B cell (primary cell): ENCODE results near the gene ATXN3L. TPM values are rescaled to one million over a fixed set of nuclear protein-coding genes. Genes with fewer than 3 reads are reported as not detected.

Experiments used
- ATAC-seq: fragments of 200-7000 bp; cut with Tn5 transposase; one replicate; pipeline ENCODE4 v1.10.0; 2021; ENCODE audit warnings: low read depth, mild to moderate bottlenecking, moderate number of reproducible peaks, moderate library complexity
- CTCF ChIA-PET: fragments of 350-600 bp; sonication (Branson Sonifier 250); formaldehyde crosslinking; loops from one replicate; lab custom pipeline; 2021; ENCODE audit warnings: antibody characterized with exemption, inconsistent platforms; lab: Charles Lee
- POLR2A ChIA-PET: fragments of 350-600 bp; sonication (Branson Sonifier 250); formaldehyde crosslinking; loops from one replicate; lab custom pipeline; 2021; ENCODE audit warnings: antibody characterized with exemption; lab: Charles Lee
- DNase-seq: peaks from one replicate; pipeline ENCODE4 v3.0.0; 2013
- H2AFZ ChIP-seq: 2 replicates; pipeline ENCODE4 v1.6.1; 2012; ENCODE audit warnings: mild to moderate bottlenecking, low read depth, low read length; ENCODE audit not compliant: insufficient read depth, poor library complexity, severe bottlenecking
- H3K27ac ChIP-seq, 2 donors: 1 replicate in 1 of 2; 2 replicates in 1 of 2; pipeline ENCODE4 v1.5.1; 2012 to 2013; ENCODE audit warnings: low read length in 2 of 2, mild to moderate bottlenecking in 2 of 2, moderate library complexity in 1 of 2
- H3K27me3 ChIP-seq, 4 experiments: fragments of 200-600 bp in 1 of 4; sonication (generic) in 1 of 4; replicated peaks in 1 of 4; 1 replicate in 2 of 4; 2 replicates in 2 of 4; pipeline versions ENCODE4 v1.6.1 to v1.7.0; 2013 to 2016; ENCODE audit warnings: low read length in 3 of 4, mild to moderate bottlenecking in 2 of 4, mixed read lengths in 1 of 4, moderate library complexity in 1 of 4; ENCODE audit not compliant: insufficient read depth in 4 of 4, control insufficient read depth in 3 of 4; ENCODE audit errors: control extremely low read depth in 1 of 4
- H3K36me3 ChIP-seq, 2 experiments: replicated peaks in 1 of 2; 1 replicate in 1 of 2; 2 replicates in 1 of 2; pipeline versions ENCODE4 v1.6.1 to v1.7.1; 2013; ENCODE audit warnings: low read length in 1 of 2; ENCODE audit not compliant: insufficient read depth in 2 of 2, control insufficient read depth in 1 of 2; ENCODE audit errors: control extremely low read depth in 1 of 2, extremely low read depth in 1 of 2
- H3K4me1 ChIP-seq, 2 donors: fragments of 200-600 bp in 1 of 2; sonication (generic) in 1 of 2; 1 replicate in 1 of 2; 2 replicates in 1 of 2; pipeline versions ENCODE4 v1.5.1 to v1.6.1; 2013 to 2017; ENCODE audit warnings: low read length in 2 of 2; ENCODE audit not compliant: control insufficient read depth in 2 of 2, insufficient read depth in 2 of 2
- H3K4me2 ChIP-seq: replicated peaks from 2 replicates; pipeline ENCODE3; 2012; ENCODE audit warnings: mild to moderate bottlenecking, low read depth, low read length; ENCODE audit not compliant: poor library complexity, severe bottlenecking
- H3K4me3 ChIP-seq, 5 experiments: fragments of 200-600 bp in 1 of 5; sonication (generic) in 1 of 5; 1 replicate in 3 of 5; 2 replicates in 2 of 5; pipeline versions ENCODE4 v1.5.1 to v1.7.0; 2011 to 2016; ENCODE audit warnings: low read length in 4 of 5, mild to moderate bottlenecking in 4 of 5, low read depth in 2 of 5, control low read depth in 1 of 5, moderate library complexity in 1 of 5; ENCODE audit not compliant: insufficient read depth in 1 of 5; ENCODE audit errors: control extremely low read depth in 1 of 5, extremely low read depth in 1 of 5
- H3K79me2 ChIP-seq: fragments of 200-600 bp; sonication (generic); one replicate; pipeline ENCODE4 v1.6.0; 2016; ENCODE audit warnings: low read length; ENCODE audit not compliant: control insufficient read depth, insufficient read depth
- H3K9ac ChIP-seq: fragments of 200-600 bp; sonication (generic); 2 replicates; pipeline ENCODE4 v1.6.1; 2017; ENCODE audit warnings: mild to moderate bottlenecking, low read length, moderate library complexity
- H3K9me3 ChIP-seq, 3 donors: one replicate each; pipeline versions ENCODE4 v1.6.1 to v1.7.1; 2013; ENCODE audit warnings: low read length in 2 of 3; ENCODE audit not compliant: control insufficient read depth in 2 of 3, insufficient read depth in 1 of 3; ENCODE audit errors: control extremely low read depth in 1 of 3
- H4K20me1 ChIP-seq: 2 replicates; pipeline ENCODE4 v1.6.0; 2012; ENCODE audit warnings: mild to moderate bottlenecking, low read length; ENCODE audit not compliant: insufficient read depth, control insufficient read depth, poor library complexity, severe bottlenecking
- H3K27ac Mint-ChIP-seq: one replicate; pipeline ENCODE4 v1.8.0; 2021; ENCODE audit warnings: mixed read lengths
- H3K27me3 Mint-ChIP-seq: one replicate; pipeline ENCODE4 v1.8.0; 2021; ENCODE audit warnings: mixed read lengths
- H3K4me1 Mint-ChIP-seq: one replicate; pipeline ENCODE4 v1.8.0; 2021; ENCODE audit warnings: mixed read lengths
- H3K4me3 Mint-ChIP-seq: one replicate; pipeline ENCODE4 v1.8.0; 2021; ENCODE audit warnings: mixed read lengths
- H3K9me3 Mint-ChIP-seq: one replicate; pipeline ENCODE4 v1.8.0; 2022; ENCODE audit warnings: mixed read lengths; ENCODE audit not compliant: insufficient read depth
- EZH2 ChIP-seq: IDR thresholded peaks from 2 replicates; pipeline ENCODE4 v1.6.1; 2012; ENCODE audit warnings: borderline replicate concordance, low read depth, mild to moderate bottlenecking, moderate library complexity, low read length; ENCODE audit not compliant: insufficient read depth, poor library complexity, severe bottlenecking
- WGBS: methylation state at CpG from one replicate; pipeline ENCODE4 v1.1.5; 2013; ENCODE audit warnings: missing lambda C conversion rate; ENCODE audit not compliant: insufficient coverage; 5-methylcytosine and 5-hydroxymethylcytosine counted together
- intact Hi-C: fragments of 100-400 bp; cut with micrococcal nuclease; formaldehyde crosslinking; loops from one replicate; pipeline ENCODE4 v1.10.0; 2022
- polyA plus RNA-seq: library from polyadenylated mRNA; depleted of rRNA; stranded (reverse); fragments of >200 nt; gene quantifications from 2 replicates; pipeline ENCODE4 v1.2.3, GENCODE V29; 2012
- total RNA-seq, 2 donors: library from RNA; stranded (reverse); fragments of 120-200 nt in 1 of 2; gene quantifications; 1 replicate in 1 of 2; 2 replicates in 1 of 2; pipeline versions ENCODE4 v1.2.3 to v1.2.4, GENCODE V29; 2013 to 2022
- TF ChIP-seq, protein P1 (sequence below): fragments of 200-600 bp; IDR thresholded peaks from one replicate; pipeline ENCODE4 v1.8.0; 2022; ENCODE audit warnings: antibody characterized with exemption, mild to moderate bottlenecking

The ATXN3L gene
- total and polyA plus RNA-seq, 2 donors (not counting 1 experiment from before 2014, with no cell fraction given) = not detected

DNA sequence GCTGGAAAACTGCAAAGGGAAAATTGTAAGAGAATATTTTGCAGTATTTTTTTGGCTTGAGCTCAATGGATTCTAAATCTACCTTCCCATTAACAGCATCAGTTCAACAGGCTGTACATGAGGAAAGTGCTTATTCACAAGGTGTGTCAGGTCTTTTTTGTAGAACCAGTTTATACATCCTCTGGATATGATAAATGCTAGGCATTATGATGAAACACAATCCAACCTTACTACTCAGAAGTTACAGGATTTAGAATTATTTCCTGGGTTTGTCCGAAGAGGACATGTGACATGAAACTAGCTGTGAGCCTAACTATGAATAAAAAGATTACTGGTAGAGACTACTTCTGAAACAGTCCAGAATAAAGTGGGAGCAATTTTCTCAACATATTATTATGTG is 49.5 kb downstream of the ATXN3L start:
- H3K4me2 ChIP-seq = no peak overlapping the region
- Mint-ChIP-seq H3K27me3 (no peaks in the 10 kb centered on the region), H3K27ac (no peak overlapping the region), H3K9me3 (no peaks in the 10 kb centered on the region), H3K4me3 (no peak overlapping the region), H3K4me1 (no peaks in the 10 kb centered on the region)
- H3K79me2 ChIP-seq = no peaks in the 10 kb centered on the region
- H3K36me3 ChIP-seq = no peaks in the 10 kb centered on the region
- TF ChIP-seq EZH2 = no peak
- TF ChIP-seq, protein P1, sequence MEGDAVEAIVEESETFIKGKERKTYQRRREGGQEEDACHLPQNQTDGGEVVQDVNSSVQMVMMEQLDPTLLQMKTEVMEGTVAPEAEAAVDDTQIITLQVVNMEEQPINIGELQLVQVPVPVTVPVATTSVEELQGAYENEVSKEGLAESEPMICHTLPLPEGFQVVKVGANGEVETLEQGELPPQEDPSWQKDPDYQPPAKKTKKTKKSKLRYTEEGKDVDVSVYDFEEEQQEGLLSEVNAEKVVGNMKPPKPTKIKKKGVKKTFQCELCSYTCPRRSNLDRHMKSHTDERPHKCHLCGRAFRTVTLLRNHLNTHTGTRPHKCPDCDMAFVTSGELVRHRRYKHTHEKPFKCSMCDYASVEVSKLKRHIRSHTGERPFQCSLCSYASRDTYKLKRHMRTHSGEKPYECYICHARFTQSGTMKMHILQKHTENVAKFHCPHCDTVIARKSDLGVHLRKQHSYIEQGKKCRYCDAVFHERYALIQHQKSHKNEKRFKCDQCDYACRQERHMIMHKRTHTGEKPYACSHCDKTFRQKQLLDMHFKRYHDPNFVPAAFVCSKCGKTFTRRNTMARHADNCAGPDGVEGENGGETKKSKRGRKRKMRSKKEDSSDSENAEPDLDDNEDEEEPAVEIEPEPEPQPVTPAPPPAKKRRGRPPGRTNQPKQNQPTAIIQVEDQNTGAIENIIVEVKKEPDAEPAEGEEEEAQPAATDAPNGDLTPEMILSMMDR = no peak
- no peak for DNase-seq
- H4K20me1 ChIP-seq = no peaks in the 10 kb centered on the region
- CTCF ChIA-PET = interaction anchor here (1.0 kb wide), 1 partner anchor 427 kb away, joined by 3 read pairs; no protein-coding TSS in a partner anchor
- no peaks in the 10 kb centered on the region for H3K9me3 ChIP-seq
- ATAC-seq = no peak
- intact Hi-C loops = no loop called here
- no peak overlapping the region for H2AFZ ChIP-seq
- H3K27ac ChIP-seq = no peak overlapping the region
- no peak overlapping the region for H3K9ac ChIP-seq
- no peaks in the 10 kb centered on the region for H3K4me1 ChIP-seq
- POLR2A ChIA-PET = no interaction called here
- H3K4me3 ChIP-seq = no peak overlapping the region
- H3K27me3 ChIP-seq = no peaks in the 10 kb centered on the region
- no CpG with 5 or more reads among the region's 1 CpG for WGBS

DNA sequence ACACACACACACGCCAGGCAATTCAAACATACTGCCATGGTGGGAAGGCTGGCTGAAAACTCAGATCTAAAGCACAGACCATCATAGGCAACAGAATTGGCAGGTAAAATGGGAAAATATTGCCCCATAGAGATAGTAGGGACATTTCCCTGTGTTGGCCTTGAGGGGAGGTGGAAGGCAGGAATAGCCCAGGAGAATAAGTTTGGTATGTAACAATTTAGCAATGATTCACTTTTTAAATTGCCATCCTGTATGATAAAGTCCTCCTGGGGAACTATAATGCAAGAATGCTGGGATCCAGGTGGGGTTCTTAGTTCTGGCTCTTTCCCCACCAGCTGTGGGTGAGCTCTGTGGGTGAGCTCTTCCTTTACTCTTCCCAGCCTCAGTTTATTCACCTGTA is 51.0 kb downstream of the ATXN3L start:
- no peaks in the 10 kb centered on the region for H3K27me3 Mint-ChIP-seq
- POLR2A ChIA-PET = no interaction called here
- WGBS = no CpG with 5 or more reads among the region's 1 CpG

More for the DNA sequence above, 51.0 kb downstream of the ATXN3L start:
- no peak overlapping the region for H2AFZ ChIP-seq
- H3K79me2 ChIP-seq = no peaks in the 10 kb centered on the region
- TF ChIP-seq EZH2 = no peak
- TF ChIP-seq, protein P1 = no peak
- ATAC-seq = no peak
- H3K9ac ChIP-seq = no peak overlapping the region
- Mint-ChIP-seq H3K4me1 (peaks cover under 1% of the 10 kb centered on the region), H3K27ac (no peak overlapping the region), H3K9me3 (no peaks in the 10 kb centered on the region), H3K4me3 (no peak overlapping the region)
- peaks cover 8 to 9% of the 10 kb centered on the region in 2 donors for H3K4me1 ChIP-seq
- no peak overlapping the region for H3K4me3 ChIP-seq
- H3K4me2 ChIP-seq = no peak overlapping the region
- H3K36me3 ChIP-seq = no peaks in the 10 kb centered on the region
- no peaks in the 10 kb centered on the region for H3K9me3 ChIP-seq
- H3K27ac ChIP-seq = no peak overlapping the region
- DNase-seq = no peak
- intact Hi-C loops = no loop called here
- no peaks in the 10 kb centered on the region for H3K27me3 ChIP-seq
- CTCF ChIA-PET = no interaction called here
- H4K20me1 ChIP-seq = no peaks in the 10 kb centered on the region

Other genes with a start within 250 kb of the ATXN3L start
- not detected in 2 replicates for gene EGFL6, start 249.5 kb upstream of the ATXN3L start, total RNA-seq
- gene EGFL6, start 249.5 kb upstream of the ATXN3L start, polyA plus RNA-seq = not detected in 2 replicates